Umbilical cord (tissue), 2 donors: ENCODE results near the gene ZBTB7C. TPM values are rescaled to one million over a fixed set of nuclear protein-coding genes. Genes with fewer than 3 reads are reported as not detected.
A peak's percentile ranks its signal among the peaks of the same experiment; 100 is the strongest.

Experiments
- DNase-seq: peaks from one replicate; pipeline ENCODE4 v3.0.0-alpha.2; 2015; ENCODE audit warnings: low spot score
- total RNA-seq: library from RNA; depleted of rRNA; stranded (reverse); fragments of >200 nt; gene quantifications from one replicate; pipeline ENCODE4 v1.2.3, GENCODE V29; 2014; ENCODE audit warnings: low replicate concordance; ENCODE audit not compliant: insufficient read depth

ZBTB7C gene
- total RNA-seq, 1 donor from 2014 or later = 1.7 TPM

DNA sequence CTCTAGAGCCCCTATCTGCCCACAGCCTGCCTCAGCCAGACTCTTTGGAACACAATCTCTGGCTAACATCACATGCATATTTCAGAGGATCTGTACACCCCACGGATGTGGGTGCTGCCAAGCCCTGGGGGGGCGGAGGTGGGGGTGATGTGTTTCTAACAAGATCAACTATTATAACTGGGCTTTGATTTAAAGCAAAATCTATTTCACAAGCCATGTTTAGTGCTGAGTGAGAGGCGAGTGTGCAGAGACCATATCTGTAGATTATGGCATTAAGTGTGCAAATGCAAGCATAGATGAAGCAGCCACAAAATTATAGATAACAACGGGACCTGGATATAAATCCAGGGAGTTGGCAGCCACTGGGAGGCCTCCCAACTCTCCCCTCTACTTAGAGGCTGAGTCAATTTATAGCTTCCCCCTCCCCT lies 342.9 kb downstream of the ZBTB7C start:
- DNase-seq = peak; percentile 85

DNA sequence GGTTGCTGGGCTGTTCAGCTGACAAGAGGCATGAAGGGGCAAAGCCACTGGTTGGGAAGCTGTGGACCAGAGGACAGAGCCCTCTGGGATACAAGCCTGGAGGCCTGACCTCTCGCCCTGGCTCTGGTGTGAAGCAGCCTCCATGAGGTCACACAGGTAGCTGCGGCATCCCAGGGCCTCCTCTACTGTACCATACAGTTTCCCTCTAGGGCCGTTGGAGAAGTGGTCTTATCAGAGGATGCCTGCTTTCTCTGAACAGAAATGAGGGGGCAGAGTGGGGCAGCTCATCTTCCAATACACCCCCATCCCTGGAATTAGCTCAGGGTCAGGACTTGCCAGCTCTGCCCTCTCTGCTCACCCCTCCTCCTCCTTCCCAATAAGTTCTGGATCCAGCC lies 343.6 kb downstream of the ZBTB7C start:
- no peak for DNase-seq

DNA sequence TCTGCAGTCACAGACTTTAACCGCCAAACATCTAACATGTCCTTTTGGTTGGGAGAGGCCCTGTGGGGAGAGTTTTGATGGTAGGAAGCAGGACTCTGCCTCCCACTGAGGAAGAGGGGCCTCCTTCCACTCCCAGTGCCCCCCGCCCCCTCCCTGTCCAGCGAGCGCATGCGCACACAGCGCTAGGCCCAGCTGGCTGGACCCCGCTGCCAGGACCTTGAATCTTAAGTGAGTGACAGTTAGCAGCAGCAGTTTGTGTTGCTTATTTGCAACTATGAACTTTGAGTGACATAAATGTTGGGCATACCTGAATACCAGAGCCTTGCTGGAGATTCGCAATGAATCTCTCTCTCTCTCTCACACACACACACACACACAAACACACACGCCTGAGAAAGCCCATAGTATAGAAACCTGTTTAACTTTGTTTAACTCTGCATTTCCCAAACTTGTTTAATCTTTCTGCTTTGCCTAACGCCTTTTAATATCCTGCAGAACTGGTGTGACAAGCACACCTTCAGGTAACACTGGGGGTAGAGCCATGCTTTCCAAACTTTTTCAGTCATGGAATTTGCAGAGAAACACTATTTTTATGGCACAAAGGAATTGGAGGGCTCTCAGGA lies 344.1 kb downstream of the ZBTB7C start:
- peak; percentile 47 for DNase-seq

DNA sequence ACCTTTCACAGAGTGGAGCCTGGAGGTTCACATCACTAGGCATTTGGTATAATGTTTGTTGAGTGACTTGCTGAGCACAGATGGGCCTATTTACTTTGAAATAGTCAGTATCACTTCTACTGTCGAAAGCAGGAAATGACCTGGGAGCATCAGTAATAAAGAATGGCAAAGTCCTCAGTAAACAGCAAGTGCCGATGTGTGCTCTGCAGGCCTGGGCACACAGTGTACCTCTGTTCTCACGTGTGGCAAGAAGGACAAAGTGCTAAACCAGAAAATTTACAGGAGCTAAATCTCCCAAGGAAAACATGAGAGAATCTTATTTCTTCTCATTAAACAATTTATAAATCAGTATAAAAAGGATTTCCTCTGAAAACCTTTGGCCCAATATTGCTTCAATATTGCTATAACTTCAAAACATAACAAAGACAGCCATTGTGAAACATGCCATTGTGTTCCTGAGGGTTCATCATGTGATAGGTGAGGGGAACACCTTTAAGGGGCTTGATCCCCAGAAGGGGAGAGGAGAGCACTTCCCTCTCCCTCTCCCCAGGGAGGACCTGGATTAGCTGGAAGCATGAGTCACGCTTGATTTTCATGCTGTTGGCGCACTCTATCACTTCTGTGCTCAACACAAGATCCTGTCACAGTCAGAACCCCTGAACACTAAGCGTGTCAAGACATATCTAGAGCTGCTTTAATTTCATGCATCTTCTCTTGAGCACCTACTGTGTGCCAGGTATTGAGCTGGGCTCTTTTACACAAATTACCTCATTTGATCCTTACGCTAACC lies 347.2 kb downstream of the ZBTB7C start:
- no peak for DNase-seq

DNA sequence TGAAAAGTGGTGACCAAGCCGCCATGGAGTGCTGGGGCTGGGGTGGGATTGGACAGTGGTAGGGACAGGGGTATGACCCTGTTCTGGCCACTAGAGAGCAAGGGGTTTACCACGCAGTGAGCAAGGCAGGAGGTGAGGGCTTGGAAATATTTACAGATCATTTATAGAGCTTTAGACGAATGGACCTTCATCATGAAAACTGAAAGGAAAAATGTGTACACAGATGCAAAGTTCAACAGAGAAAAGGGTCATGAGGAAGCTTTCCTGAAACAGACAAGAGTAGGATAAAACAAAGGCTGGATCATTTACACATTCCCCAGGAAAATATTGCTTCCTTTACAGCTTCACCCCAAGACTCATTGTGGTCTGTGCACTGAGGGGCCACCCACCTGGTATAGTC lies 348.2 kb downstream of the ZBTB7C start:
- DNase-seq = no peak

DNA sequence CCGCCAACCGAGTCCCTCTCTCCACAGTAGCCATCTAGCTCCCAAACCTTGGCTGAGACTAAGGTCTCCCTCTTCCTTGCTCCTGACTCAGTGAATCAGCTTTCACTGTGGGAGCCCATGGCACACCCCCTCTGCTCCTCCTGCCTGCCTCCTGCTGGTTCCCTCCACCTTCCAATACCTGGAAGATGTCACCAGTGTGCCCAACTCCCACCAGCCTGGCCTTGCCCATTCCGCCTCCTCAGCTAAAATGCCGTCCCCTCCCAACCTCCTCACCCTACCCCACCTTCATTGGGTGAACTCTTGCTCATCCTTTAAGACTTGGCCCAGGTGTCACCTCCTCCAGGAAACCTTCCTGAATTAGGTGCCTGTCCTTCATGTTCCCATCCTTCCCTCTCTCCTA lies 348.8 kb downstream of the ZBTB7C start:
- no peak for DNase-seq

DNA sequence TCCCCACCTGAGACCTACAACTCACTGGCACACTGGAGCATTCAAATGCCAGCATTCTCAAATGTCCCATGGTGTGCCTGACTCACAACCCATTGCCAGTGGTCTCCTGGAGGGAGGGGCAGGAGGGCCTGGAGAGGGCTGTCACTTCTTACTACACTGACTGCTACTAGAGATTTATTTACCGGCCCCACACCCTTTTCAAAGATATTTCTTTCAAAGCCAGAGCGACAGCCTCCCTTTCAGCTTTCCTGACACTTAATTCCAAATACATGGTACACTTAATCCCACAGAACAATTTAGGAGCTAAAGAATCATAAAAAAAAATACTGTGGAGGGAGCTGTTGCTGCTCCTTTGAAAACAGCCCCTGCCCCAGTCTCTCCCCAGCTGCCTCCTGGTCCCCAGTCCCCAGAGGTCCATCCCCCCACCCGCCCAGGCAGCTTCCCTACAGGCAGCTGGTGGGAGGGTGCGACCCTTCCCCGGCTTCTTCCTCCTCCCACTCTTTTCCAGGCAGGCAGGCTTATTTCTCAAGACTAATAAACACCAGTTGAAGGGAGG lies 349.6 kb downstream of the ZBTB7C start:
- DNase-seq = peak; percentile 75

DNA sequence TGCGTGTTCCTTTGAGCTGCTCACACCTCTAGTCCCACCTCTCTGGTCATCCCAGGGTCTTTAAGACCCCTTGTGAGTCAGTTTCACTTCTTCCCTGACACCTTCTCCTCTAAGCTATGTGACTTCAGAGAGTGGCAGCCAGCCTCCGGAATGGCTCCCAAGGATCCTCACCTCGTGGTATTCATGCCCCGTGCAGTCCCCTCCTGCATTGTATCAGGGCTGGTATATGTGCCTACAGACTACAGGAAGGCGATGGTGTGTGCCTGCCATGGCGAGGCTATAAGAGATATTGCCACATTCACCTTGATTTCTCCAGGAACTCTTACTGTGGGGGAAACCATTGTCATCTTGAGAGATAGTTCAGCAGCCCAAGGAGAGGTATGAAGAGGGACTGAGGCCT lies 350.7 kb downstream of the ZBTB7C start:
- DNase-seq = no peak

DNA sequence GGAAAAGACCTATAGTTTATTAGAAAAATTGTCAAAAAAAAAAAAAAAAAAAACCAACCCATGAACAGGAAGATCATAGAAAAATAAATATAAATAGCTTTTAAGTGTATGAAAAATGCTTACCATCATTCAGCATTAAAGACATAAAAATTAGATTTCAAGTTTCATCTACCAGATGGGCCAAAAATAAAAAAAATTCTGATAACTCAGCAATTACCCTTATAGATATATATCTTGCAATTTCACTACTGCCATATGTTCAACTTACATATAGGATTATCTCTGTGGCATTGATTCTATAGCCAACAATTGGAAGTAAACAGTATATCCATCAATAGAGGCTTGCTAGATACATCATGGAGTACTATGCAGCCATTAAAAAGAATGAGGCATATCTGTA lies 352.2 kb downstream of the ZBTB7C start:
- no peak for DNase-seq

DNA sequence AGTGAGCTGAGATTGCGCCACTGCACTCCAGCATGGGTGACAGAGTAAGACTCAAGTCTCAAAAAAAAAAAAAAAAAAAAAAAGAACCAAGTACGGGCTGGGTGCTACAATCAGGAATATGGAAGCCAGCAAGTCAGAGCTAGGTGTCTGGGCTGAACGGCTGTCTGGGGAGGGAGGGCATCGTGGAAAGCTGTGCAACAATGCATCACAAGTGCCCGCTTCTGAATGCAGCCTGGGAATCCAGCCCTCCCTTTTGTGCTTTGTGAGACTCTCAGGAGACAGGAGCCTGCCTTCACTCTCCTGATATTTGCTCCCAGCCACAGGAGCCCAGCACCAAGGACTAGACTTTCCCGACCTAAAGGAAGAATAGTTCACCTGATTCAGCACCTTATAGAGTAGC lies 353.8 kb downstream of the ZBTB7C start:
- DNase-seq = no peak

DNA sequence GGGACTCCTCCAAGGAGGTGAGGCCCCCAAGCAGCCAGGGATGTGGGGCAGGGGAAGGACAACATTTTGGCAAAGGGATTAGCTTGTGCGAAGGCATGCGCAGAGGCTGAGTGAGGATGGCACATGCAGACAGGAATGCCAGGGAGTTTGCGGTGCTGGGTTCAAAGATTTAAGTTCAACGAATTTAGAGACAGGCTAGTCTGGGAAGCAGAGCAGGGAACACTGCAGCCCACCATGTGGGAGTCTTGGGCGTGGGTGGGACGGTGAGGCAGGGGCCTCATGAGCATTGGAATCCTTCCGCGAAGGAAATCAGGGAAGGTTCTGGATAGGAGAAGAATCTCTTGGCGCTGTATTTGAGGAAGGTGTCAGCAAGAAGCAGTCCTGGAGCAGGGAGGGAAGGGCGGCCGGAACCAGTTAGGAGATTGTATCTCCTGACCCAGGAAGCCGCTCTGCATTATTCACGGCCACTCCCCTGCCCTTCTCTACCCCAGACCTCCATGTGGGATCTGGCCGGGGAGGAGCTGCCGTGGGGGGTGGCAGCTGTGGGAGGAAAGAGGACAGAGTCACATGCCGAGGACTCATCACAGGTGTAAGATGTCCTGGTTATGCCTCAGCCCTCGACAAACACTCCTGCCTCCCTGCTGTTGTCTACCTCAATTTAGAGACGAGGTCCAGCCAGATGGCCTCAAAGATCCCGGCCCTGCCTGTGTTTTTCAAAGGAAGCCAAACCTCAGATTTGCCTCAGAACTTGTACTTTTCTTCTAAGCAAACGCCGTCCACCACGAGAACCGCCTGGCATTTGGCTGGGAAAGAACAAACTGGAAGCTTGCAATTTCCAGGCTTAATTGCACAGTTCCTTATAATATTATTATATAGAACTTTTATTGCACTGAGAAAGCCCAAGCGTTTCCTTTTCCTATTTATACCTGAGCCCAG lies 355.0 kb downstream of the ZBTB7C start:
- DNase-seq = no peak

DNA sequence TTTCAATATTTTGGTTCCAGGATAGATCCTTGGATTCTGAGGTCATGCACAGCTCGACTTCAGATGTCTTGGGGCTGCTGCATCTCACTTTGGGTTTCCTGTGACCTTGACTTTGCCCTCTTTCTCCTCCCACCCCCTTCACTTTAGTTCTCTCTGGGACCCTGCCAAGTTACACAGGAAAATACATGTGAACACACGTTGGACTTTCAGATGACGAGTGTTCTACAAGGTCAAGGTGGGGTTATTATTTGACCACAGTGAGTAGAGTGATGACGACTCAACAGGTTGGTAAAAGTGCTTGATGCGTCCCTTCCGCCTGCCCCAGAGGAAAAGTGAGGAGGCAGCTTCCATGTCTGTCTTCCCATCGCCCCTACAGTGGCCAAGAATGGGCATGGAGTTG lies 356.3 kb downstream of the ZBTB7C start:
- DNase-seq = no peak

DNA sequence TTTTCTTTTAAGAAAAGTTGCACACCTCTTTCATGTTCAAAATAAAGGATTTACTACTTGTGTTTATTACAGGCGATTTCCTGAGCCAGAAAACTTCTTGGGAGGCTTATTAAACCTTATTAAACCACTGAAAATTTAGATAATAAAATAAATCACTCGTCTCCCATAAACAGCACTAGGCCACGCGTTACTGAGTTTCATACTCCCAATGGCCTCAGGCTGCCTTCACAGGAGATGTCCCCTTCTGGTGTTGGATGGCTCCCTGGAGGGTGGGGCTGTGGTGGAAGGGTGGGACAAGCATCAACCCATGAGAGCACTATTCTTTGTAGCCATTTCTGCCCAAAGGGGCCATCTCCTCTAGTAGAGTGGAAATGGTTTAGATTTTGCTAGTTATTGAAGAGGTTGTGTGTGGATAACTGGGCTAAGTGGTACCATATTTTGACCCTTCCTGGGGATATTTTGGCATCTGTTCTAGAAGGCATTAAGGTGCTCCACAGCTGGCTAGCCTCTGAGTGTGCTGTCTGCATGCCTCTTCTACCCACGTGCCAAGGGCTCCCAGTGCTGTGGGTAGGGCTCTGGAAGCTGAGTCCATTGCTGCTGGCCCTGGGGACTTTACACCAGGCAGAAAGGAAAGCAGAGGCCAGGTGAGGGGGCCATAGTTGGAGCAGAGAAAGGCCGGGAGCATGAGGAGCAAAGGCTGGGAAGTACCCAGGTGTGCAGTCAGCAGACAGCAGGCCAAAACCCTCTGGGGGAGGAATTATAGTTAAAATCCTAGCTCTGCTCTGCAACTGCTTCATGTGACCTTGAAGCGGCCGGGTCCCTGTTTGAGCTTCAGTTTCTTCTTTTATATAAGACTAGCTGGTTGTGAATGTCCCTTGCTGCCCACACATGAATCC lies 357.0 kb downstream of the ZBTB7C start:
- DNase-seq = no peak

DNA sequence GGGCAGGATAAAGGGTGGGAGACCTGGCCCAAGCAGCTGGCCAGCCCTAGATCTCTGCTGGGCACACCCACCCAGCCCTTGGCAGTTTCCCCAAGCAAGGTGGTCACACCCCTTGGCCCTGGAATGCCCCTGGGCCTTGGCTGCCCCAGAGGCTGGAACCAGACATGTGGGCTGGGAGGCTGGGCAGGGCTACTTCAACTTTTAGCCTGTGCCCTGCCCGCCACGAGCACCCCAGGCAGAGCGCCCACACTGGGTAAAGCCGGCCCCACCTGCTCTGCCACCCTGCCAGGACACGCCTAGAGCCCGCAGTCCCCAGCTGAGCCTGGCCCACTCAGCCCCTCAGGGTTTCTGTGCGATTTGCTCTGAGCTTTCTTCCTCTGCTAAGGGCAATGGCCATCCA lies 359.0 kb downstream of the ZBTB7C start:
- DNase-seq = no peak

DNA sequence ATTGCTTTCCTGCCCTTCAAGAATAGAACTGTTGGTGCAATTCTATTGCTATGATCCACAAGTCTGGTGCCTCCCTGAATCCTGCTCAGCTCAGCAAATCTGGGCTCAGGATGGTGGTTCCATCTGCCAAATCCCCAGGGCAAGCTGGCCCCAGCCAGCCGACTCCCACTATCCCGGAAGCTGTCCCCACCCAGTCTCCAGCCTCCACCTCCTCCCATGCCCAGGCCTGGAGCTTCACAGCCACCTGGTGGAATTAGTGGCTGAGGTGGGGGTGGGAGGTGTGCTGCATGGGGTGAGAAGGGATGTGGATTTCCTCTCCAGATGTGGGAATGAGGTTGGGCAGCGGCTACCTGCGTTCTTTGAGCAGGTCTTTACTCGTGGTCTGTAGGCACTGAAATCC lies 359.4 kb downstream of the ZBTB7C start:
- peak; percentile 47 for DNase-seq

DNA sequence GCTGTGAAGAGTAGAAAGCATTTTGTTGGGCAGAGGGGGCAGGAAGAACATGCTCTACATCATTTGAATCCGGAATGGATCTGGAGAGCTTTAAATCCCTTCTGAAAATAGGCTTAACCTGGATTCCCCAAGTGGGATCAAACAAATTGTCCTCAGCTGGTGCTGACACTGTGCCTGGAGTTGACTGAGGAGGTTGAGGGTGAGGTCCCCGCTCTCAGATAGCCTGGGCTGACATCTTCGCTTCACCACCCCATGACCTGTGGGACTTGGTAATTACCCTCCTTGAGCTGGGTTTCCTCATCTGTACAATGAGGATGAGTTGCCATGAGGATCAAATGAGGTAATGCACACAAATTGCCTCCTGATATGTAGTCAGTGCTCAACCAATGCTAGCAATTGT lies 360.9 kb downstream of the ZBTB7C start:
- DNase-seq = no peak

DNA sequence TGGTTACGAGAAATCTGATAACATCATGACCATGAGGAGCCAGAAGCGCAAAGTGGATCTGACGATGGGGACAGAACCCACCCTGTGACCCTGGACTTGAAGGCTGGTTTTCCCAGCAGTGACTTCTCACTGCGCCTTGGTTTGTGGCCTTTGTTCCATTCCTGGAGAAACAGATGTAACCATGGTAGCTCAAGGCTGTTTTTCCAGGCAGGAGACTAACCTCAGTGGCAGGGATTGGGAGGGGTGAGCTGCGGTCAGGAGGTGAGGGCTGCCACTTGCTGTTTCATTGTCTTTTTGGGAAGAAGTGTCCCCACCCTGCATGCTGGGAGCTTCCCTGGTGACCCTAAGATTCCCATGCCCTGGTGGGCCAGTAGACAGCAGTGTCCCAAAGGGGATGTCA lies 362.3 kb downstream of the ZBTB7C start:
- no peak for DNase-seq

DNA sequence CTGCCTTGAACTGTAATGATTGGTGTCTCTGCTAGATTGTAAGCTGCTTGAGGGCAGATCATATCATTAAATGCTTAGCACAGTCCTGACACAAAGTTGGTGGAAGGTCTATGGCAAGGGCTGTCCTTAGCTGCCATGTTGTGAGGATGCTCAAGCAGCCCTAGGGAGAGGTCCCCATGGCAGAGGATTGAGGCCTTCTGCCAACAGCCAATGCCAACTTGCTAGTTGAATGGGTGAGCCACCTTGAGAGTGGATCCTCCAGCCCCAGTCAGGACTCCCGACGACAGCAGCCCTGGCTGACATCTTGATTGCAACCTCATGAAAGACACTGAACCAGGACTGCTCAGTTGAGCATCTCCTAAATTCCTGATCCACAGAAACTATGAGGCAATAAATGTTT lies 363.4 kb downstream of the ZBTB7C start:
- DNase-seq = no peak

DNA sequence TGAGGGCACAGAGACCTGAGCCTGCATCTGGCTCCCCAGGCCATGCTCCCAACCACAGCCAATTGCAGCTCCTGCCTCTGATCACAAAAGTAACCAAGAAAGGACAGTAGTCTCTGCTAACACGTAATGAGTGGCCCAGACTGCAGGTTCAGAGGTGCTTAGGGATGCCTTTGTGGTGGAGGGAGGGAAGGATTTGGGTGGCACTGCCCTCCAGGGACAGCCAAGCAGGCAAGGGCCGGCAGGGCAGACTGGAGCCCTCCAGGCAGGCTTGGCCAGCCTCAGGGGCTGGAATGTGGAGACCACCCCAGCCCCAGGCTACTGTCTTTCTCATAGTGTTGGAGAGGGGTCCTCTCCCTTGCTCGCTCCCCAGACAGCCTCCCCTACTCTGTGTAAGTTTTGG lies 364.2 kb downstream of the ZBTB7C start:
- no peak for DNase-seq

DNA sequence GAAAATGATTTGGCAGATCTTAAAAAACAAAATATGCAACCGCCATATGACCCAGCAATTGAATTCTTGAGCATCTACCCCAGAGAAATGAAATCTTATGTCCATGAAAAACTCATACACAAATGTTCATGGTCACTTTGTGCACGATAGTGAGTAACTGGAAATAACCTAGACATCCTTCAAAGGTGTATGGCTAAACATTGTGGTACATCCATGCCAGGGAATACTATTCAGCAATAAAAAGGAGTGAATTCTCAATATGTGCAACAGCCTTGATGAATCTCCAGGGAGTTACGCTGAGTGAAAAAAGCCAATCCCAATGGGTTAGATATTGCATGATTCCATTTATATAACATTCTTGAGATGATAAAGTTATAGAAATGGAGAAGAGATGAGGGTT lies 366.0 kb downstream of the ZBTB7C start:
- no peak for DNase-seq

DNA sequence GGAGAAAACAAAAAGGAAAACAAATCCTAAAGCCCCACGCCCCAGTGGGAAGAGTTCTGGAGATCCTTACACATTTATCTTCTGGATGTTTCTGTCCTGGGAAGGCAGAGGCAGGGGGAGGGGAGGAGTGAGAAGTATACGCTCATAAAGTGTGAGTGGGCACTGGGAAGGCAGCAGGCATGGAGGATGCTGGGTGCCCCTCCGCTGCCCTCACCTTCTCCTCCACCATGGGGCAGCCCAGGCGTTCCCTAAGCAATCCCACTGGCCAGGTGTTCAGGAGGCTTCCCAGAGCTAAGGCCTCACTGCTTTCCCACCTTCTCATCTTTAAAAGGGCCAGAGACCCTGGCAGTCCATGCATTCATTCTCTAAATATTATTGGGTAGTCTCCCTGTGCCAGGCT lies 366.8 kb downstream of the ZBTB7C start:
- DNase-seq = no peak
